DND-41 (cell line): ENCODE results near the gene UAP1L1.

Experiments used
- EZH2 ChIP-seq: IDR thresholded peaks from 3 replicates; pipeline ENCODE4 v1.6.1; 2012; ENCODE audit warnings: borderline replicate concordance, low read depth, mild to moderate bottlenecking, moderate library complexity, low read length, inconsistent platforms; ENCODE audit not compliant: severe bottlenecking
- TF ChIP-seq, protein P1 (sequence below): IDR thresholded peaks from 2 replicates; pipeline ENCODE4 v1.5.1; 2012; ENCODE audit warnings: borderline replicate concordance, low read length, moderate library complexity, mild to moderate bottlenecking; ENCODE audit not compliant: poor library complexity, severe bottlenecking; ENCODE audit errors: extremely low read depth

DNA sequence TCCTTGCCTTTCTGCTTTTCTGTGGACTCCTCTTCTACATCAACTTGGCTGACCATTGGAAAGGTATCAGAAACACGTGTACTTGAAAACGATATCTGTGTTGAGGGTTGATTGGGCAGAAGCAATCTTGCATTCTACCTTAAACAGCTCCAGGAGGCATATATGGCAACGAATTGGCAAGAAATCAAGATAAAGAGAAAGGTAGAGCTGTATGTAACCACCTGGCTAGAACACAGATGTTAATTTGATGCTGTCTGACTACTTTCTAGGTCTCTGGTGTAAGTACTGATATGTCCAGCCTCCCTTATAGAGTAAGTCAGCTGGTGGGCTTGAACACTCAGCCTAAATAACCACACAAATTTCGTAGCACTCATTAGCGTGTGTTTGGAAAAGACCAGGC is 10.8 kb downstream of the UAP1L1 start:
- TF ChIP-seq, protein P1, sequence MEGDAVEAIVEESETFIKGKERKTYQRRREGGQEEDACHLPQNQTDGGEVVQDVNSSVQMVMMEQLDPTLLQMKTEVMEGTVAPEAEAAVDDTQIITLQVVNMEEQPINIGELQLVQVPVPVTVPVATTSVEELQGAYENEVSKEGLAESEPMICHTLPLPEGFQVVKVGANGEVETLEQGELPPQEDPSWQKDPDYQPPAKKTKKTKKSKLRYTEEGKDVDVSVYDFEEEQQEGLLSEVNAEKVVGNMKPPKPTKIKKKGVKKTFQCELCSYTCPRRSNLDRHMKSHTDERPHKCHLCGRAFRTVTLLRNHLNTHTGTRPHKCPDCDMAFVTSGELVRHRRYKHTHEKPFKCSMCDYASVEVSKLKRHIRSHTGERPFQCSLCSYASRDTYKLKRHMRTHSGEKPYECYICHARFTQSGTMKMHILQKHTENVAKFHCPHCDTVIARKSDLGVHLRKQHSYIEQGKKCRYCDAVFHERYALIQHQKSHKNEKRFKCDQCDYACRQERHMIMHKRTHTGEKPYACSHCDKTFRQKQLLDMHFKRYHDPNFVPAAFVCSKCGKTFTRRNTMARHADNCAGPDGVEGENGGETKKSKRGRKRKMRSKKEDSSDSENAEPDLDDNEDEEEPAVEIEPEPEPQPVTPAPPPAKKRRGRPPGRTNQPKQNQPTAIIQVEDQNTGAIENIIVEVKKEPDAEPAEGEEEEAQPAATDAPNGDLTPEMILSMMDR: no peak
- no peak for TF ChIP-seq EZH2
